HTERT RPE-1 (cell line): ENCODE results near the gene ENPP4.
"Not testable (repeated sequence)": the region's sequence is repeated elsewhere in the genome, so short reads cannot be mapped to it uniquely, and the experiment has no call there.

Source experiments
- in situ Hi-C: fragments of 300-500 bp; cut with MboI; formaldehyde crosslinking; loops from 4 replicates; pipeline ENCODE4 v1.14.3; 2020; ENCODE audit warnings: low sequenced_read_pairs

Gene ENPP4

DNA sequence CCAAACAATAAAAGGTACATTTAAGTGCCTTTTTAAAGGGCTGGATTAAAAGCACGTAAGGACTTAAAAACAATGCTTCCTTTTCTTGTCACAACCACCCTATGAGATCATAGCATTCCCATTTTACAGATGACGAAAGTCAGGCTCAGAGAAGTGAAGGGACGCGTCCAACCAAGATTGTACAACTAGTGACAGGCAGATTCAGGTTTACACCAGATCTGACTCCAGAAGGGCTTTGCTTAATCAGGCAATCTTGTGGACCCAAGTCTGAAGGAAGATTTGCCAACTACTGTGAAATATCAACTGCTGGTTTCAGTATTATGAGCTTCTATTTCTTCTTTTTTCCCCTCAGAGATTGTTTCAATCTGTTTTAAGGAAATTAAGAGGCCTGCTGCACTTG is 877 bp downstream of the ENPP4 start:
- in situ Hi-C loops: no loop called here

DNA sequence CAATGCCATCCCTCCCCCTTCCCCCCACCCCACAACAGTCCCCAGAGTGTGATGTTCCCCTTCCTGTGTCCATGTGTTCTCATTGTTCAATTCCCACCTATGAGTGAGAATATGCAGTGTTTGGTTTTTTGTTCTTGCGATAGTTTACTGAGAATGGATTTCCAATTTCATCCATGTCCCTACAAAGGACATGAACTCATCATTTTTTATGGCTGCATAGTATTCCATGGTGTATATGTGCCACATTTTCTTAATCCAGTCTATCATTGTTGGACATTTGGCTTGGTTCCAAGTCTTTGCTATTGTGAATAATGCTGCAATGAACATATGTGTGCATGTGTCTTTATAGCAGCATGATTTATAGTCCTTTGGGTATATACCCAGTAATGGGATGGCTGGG is 1.5 kb downstream of the ENPP4 start:
- in situ Hi-C loops: not testable (repeated sequence)

DNA sequence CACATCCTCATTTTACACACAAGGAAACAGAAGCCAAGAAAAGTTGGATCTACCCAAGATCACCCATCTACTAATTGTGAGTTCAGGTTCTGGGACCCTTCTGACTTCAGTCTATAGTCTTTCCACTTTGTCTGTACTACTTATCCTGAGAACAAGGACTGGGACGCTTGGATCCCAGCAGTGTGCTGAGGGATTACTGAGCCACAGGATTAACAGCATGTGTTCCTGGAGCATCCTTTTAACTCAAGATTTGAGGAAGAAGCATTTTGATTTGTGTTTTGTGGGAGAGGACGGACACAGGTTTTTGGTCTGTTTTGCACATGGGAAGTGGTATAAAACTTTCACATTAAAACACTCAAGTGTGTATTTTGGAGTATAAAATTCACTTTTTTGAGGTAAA is 4.4 kb downstream of the ENPP4 start:
- in situ Hi-C loops: no loop called here

DNA sequence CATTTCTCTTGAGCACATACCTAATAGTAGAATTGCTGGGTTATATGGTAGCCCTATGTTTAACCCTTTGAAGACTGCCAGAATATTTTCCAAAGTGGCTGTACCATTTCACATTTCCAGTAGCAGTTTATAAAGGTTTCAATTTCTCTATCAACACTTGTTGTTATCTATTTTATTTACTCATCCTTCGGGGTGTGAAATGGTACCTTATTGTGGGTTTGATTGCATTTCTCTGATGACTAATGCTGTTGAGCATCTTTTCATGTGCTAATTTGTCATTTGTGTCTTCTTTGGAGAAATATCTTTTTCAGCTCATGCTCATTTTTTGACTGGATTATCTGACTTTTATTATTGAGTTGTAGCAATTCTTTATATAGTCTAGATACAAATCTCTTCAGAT is 5.4 kb downstream of the ENPP4 start:
- in situ Hi-C loops: no loop called here

DNA sequence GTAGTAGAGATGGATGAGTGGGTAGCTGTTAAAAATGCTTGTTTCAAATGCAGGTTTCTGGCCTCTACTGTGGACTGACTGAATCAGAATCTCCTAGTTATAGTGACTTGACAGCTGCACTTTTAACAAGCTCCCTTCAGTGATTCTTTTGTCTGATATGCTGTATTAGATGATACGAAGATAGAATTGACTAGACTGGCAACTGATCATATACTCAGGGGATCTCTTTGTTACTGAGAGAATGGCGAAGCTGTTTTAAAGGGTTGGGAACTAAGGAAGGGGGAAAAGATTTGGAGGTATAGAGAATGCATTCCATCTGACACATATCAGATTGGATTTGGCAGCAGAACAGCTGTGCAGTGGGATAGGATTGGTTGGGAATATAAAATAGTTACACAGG is 7.0 kb downstream of the ENPP4 start:
- in situ Hi-C loops: no loop called here

DNA sequence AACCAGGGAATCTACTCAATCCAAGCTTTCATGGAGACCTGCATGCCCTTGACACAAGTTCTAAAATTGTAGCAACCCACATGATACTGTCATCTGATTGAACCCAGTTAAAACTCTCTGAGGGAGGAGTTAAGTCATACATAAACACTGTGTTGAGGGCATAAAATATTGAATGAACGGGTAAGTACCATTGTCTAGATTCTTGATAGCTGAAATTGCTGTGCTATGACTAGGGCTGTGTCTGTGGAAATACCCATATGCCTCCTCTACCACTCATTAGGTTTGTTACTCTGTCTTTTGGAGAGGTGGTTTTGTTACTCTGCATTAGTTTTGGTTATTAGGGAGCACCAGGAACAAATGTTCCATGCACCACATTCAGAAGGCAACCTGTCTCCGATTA is 7.6 kb downstream of the ENPP4 start:
- in situ Hi-C loops: no loop called here

DNA sequence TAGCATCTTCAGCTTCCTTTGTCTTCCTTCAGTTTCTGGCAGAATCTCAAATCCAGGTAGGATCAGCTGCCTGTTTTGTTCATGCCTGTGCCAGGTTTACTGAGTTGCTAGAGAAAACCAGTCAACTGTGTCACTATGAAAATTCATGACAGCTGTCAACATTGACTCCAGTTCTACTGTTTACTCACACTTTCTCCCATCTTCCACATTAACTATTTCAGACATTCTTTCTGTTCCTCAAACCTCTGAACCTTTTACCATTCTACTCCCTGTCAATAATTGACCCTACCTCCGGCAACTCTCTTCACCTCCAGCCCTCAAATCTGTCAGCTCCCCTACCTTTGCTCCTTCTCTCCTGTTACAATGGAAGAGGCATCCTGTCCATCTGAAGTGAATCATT is 8.5 kb downstream of the ENPP4 start:
- in situ Hi-C loops: no loop called here

DNA sequence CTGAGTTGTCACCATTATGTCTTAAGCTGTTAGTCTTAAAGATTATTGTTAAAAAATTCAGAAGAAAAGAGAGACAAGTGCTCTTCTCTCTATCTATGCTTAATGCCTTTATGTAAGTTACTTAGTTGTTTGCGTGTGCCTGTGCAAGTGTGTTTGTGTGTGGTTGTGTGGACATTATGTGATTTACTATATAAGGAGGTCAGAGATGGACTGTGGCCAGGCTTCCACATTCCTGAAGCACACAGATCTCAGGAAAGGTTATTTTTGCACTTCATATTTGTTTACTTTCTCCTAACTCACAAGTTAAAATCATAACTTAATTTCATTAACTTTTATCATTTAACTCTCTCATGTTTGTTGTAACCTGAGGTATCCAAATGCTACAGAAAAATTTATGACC is 14.5 kb downstream of the ENPP4 start:
- in situ Hi-C loops: no loop called here

DNA sequence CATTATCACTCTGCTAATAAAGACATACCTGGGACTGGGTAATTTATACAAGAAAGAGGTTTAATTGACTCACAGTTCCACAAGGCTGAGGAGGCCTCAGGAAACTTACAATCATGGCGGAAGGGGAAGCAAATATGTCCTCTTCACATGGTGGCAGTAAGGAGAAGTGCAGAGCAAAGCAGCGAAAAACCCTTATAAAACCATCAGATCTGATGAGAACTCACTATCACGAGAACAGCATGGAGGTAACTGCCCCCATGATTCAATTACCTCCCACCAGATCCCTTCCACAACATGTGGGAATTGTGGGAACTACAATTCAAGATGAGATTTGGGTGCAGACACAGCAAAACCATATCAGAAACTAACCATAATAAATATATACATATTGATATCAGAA is 19.3 kb downstream of the ENPP4 start:
- in situ Hi-C loops: not testable (repeated sequence)

DNA sequence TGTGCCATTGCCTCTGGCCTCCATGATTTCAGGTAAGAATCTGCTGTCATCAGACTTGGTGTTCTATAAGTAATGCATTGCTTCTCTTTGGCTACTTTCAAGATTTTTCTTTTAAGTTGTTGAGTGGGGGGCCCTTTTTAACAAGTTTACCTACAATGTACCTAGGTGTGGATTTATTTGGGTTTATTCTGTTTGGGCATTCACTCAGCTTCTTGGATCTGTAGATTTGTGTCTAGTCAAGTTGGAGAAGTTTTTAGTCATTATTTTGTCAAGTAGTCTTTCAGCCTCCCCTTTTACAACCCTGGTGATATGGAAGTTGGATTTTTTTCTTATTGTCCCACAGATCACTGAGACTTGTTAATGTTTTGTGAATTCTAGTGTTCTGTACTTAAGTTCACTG is 26.9 kb downstream of the ENPP4 start:
- in situ Hi-C loops: no loop called here

DNA sequence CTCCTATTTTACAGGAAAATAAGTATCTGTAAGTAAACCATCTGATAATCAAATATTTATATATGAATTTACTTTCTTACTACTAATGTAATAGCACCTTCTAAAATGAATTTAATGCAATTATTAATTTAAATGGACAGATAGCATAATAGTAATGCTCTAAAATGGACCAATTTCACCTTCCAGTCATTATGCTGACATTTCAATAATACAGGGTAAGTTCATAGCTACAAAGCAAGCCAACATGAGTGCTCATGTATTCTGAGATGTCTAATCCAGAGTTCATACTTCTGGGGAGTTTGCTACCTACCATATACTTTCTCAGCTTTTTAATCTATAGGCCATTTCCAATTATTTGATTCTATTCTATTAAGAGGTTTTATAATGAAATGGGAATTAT is 29.4 kb downstream of the ENPP4 start:
- in situ Hi-C loops: no loop called here

DNA sequence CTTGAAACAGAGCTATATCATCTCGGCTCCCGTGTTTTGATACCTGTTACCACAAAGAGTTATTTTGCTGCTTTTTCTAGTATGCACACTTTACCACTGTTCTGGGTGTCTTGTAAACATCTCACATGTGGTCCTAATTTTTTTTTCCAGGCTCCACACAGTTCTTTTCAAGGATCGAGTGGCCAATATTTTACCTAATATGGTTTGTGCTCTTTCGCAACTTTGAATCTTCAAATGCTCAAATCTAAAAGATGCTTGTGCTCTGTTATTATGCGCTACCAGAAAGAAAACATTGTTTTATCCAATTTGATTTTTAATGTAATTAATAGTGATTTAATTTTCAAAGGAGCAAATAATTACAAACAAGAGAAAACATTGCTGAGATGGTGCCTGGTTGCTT is 30.3 kb downstream of the ENPP4 start:
- in situ Hi-C loops: no loop called here

DNA sequence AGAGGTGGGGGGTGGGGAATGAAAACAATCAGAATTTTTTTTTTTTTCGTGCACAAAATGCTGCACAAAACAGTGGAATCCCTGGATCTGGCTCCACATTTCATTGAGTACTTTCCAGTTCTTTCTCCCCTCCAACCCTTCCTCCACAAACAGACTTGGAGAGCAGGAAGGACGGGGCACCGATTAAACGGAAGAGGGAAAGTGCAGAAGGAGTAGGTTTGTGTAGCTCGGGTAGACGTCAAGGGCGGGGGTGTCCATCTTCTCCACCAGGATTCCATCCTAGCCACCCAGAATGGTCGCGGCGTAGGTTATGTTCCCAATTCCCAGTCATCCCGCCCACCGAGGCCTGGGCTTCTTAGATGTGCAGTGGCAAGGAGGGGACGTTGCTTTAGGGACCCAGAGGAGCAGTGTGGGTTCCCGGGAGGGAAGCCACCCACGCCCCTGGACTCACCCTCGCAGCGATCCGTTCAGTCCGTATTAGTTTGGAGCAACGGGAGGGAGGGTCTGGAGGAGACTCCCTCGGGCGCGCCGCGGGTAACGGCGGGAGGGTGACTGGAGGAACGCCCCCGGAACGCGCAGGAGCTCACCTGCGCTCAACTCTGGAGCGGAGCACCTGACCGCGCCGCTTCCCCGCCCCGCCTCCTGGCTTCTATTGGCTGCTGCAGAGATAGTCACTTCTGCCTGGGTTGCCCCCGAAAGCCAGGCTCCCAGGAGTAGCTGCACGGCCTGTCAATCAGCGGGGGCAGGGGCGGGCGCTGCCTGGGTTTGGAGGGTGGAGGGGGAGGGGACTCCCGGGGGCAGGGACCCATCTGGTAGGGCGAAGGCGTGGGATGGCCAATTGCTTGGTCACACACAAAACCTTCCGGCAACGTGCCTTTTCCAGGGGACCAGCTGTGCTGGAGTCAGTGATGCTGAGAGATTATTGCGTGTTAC is 40.8 kb downstream of the ENPP4 start, which contains the start of gene ENPP5:
Gene ENPP5 (minus strand): TSS at position 624 of the 933 bp plus-strand sequence. CDS start 2,718 bp downstream, outside the sequence.
- in situ Hi-C loops: no loop called here

DNA sequence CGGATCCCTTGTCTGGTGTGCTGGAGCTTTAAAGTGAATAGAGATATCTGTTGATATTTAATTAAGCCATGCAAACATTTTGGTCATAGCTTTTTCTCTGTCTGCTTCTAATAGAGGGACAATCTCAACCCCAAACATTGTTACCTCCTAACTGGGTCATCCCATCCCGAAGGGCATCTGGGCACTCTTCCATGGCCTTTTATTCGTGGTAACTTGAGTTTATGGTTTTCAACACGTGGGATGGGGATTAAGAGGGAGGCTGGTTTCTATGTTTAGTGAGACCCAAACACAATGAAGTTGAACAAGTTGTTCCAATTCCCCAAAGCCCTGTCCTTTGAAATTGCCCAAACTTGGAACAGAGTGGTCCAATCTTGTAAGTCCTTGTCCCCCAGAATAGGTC is 42.4 kb downstream of the ENPP4 start:
- in situ Hi-C loops: no loop called here

DNA sequence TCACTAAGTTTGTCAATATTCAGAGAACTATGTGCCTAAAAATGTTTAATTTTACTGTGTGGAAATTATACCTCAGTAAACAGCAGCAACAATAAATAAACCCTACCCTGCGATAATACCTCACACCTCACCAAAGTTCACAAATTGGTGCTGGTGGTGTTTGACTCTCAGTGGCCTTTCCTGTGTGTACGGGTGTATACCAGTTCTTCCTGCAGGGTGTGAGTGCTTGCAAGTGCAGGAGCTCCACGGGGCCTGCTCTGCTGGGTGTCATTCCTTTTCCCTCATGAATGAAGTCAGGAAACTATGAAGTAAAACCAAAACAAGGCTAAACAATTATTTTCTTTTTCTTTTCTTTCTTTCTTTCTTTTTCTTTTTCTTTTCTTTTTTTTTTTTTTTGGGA is 45.1 kb downstream of the ENPP4 start:
- in situ Hi-C loops: no loop called here

DNA sequence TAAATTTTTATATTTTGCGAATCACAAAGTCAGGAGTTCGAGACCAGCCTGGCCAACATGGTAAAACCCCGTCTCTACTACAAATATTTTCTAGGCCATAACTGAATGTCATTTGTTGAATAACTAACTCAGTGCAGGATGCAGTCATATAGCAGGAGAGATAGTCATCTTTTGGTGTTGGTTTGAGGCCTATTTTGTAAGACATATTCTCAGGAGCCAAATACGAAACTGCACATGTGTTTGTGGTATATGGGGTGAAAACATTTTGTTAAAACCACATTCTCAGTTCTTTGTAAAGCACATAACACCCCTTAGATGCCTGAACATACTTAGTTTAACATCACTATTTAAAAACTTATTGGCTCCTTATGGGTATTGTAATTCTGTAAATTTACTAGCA is 45.7 kb downstream of the ENPP4 start:
- in situ Hi-C loops: no loop called here

DNA sequence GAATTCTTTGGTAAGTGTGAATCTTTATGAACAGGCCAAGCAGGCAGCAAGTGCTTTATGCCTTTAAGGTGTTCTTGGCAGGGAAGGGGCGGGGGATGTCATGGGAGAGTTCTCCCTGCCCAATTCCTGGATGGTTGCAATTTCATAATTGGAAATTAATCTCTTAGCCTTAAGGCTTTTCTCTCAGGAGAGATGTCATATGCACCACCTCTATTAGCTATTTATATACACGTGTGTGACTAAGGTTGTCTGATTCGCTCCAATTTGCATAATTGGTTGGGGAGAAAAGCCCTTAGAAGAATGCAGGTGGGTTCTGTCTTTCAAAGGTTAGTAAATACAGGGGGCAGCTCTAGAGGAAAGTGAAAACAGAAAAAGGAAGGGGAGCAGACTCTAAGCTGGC is 46.2 kb downstream of the ENPP4 start:
- in situ Hi-C loops: no loop called here

DNA sequence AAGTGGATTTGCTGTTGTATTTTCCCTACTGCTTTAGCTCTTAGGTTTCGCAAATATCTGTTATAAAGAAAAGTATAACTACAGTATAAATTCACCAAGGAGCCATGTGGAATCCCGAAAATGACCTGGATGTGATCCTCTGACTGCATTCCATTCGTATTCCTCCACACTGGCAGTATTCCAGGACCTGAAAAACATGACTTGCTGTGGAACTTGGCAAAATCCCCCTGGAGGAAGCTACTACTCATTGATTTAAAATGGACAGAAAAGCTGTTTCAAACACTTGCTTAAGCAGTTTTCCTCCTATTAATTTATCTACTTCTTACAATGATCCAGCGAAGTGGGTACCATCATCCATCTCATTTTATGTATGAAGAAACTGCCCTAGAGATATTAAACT is 54.3 kb downstream of the ENPP4 start:
- in situ Hi-C loops: no loop called here

DNA sequence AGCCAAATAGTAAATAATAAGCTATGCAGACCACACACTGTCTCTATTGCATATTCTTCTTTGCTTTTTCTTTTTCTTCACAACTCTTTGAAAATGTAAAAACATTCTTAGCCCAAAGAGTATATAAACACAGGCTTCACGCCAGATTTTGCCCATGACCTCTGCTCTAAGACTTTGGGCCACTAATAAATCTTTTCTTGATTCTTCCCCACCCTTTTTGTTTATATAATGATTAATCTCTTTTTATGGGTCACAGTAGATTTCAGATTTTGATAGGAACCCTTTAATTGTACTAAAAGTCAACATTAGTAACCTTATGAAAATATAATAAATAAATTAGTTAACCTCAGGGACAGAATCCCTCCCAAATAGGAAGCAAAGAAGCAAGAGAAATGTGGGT is 56.8 kb downstream of the ENPP4 start:
- in situ Hi-C loops: no loop called here

DNA sequence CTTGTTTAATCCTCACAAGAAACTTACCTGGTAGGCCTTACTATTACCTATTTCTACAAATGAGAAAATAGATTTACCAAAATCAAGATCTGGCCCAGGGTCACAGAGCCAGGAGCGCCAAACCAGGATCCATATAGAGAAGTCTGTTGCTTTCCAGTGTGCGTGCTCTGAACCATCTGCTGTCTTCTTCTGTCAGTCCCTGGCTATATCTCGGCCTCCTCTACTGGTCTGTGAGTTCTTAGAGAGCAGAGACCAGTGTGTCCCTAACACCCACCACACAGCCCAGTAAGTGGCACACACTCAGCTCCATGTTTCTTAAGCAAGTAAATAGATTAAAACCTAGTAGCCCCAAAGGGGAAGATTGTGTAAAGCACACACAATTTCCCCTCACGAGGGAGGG is 59.9 kb downstream of the ENPP4 start:
- in situ Hi-C loops: no loop called here

DNA sequence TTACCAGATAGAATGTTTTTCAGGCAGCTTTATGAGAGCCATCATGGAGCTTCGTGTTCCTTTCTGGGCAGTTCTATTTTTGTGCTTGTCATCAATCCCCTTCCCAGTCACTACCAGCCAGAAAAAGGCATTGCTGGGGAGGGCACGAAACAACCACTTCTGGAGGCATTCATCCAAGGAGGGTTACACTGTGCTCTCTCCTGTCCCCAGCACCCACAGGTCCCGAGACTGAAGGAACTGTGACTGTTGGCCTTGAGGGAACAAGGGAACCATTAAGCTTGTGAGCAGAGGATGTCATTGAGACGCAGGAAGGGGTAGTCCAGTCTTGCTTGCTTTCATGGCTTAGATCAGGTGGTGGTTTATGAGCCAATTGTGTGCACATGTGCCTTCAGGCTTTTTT is 61.1 kb downstream of the ENPP4 start:
- in situ Hi-C loops: no loop called here

DNA sequence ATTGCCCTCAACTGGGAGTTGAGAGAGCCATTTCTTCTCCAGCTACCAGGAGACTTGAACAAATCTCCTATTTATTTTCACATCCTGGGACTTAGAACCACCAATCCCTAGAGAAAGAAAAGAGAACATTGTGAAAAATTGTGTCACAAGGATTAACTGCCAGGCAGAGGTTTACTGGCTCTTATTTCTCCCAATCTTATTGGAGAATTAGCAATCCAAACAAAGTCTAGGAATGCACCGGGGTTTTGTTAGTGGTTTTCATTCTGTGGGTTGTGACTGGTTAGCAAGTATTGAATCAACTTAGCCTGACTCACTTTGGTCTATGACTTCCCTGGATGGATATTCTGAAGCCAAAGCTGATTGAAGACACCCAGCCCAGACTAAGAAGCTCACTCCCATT is 62.2 kb downstream of the ENPP4 start:
- in situ Hi-C loops: no loop called here
